Transverse colon (tissue), 4 donors: ENCODE measurements around the gene SSUH2. TPM values are rescaled to one million over a fixed set of nuclear protein-coding genes. Genes with fewer than 3 reads are reported as not detected.

Source experiments
- DNase-seq: peaks from one replicate; pipeline ENCODE4 v3.0.0-alpha.2; 2019
- H3K27ac ChIP-seq, 4 donors: fragments of 200-600 bp; sonication (generic); 2 replicates each; pipeline ENCODE4 v1.5.1; 2016 to 2018; ENCODE audit warnings: inconsistent platforms in 4 of 4
- H3K27me3 ChIP-seq: fragments of 200-600 bp; sonication (generic); 2 replicates; pipeline ENCODE4 v1.5.1; 2017; ENCODE audit warnings: inconsistent platforms
- H3K36me3 ChIP-seq, 4 donors: fragments of 200-600 bp; sonication (generic); 2 replicates each; pipeline ENCODE4 v1.5.1; 2017 to 2019; ENCODE audit warnings: inconsistent platforms in 4 of 4
- H3K4me1 ChIP-seq, 4 donors: fragments of 200-600 bp; sonication (generic); 2 replicates each; pipeline ENCODE4 v1.5.1; 2017 to 2020; ENCODE audit warnings: inconsistent platforms in 4 of 4
- H3K4me3 ChIP-seq, 4 donors: fragments of 200-600 bp; sonication (generic); 1 replicate in 1 of 4; 2 replicates in 3 of 4; pipeline versions ENCODE4 v1.5.1 to v1.6.1; 2017 to 2019; ENCODE audit warnings: inconsistent platforms in 4 of 4
- H3K9me3 ChIP-seq, 2 donors: fragments of 200-600 bp; sonication (generic); 2 replicates each; pipeline ENCODE4 v1.5.1; 2017 to 2019; ENCODE audit warnings: inconsistent platforms in 2 of 2
- CTCF ChIP-seq, 5 experiments: fragments of 200-600 bp in 3 of 5; fragments of 450-650 bp in 2 of 5; sonication (generic) in 3 of 5; IDR thresholded peaks; 1 replicate in 2 of 5; 2 replicates in 3 of 5; pipeline ENCODE4 v1.5.1; 2016 to 2017; ENCODE audit warnings: antibody characterized with exemption in 5 of 5, inconsistent platforms in 3 of 5, mild to moderate bottlenecking in 2 of 5, moderate library complexity in 1 of 5
- EP300 ChIP-seq: sonication (generic); formaldehyde crosslinking; IDR thresholded peaks from one replicate; pipeline ENCODE4 v1.6.1; 2017; ENCODE audit warnings: antibody characterized with exemption, low read depth
- POLR2A ChIP-seq: fragments of 450-650 bp; IDR thresholded peaks from one replicate; pipeline ENCODE4 v1.6.1; 2016; ENCODE audit warnings: antibody characterized with exemption, mild to moderate bottlenecking, moderate library complexity
- POLR2AphosphoS5 ChIP-seq, 3 donors: sonication (generic); formaldehyde crosslinking; IDR thresholded peaks; one replicate each; pipeline ENCODE4 v1.6.1; 2016; ENCODE audit warnings: antibody characterized with exemption in 3 of 3
- WGBS, 2 donors: methylation state at CpG; one replicate each; pipeline ENCODE4 v1.1.5; 2018; ENCODE audit warnings: low coverage in 1 of 2; 5-methylcytosine and 5-hydroxymethylcytosine counted together
- in situ Hi-C, 4 donors: fragments of 200-750 bp; cut with MboI; loops; one replicate each; pipeline versions ENCODE4 v1.15.0 to v1.15.1; 2017; ENCODE audit warnings: low sequenced_read_pairs in 3 of 4, low pct_ligation_motif_present in 1 of 4, low pct_unique_long_range_greater_than_20kb in 1 of 4
- intact Hi-C: fragments of 100-400 bp; cut with DNase I; formaldehyde crosslinking; loops from one replicate; pipeline ENCODE4 v1.15.1; 2023; ENCODE audit warnings: low total_unique reads
- total RNA-seq, 4 donors: library from RNA; depleted of rRNA; stranded (reverse); fragments of >200 nt; gene quantifications; one replicate each; pipeline ENCODE4 v1.1.0, GENCODE V29; 2016

SSUH2 gene
- total RNA-seq, 4 donors from 2014 or later: 2.9 to 4.1 TPM; not detected in 2

- TF ChIP-seq POLR2A (no peak), POLR2AphosphoS5 (IDR thresholded peaks at IDR 0.05) (no peak), CTCF (IDR thresholded peaks at IDR 0.05) (no peak), EP300 (no peak)
- H3K4me3 ChIP-seq: no peak overlapping the region
- H3K27me3 ChIP-seq: no peaks in the 10 kb centered on the region
- DNase-seq: no peak
- H3K9me3 ChIP-seq: no peaks in the 10 kb centered on the region
- H3K4me1 ChIP-seq: peaks cover 0 to 11% (median 7%) of the 10 kb centered on the region in 4 donors
- no peak overlapping the region for H3K27ac ChIP-seq
- no peaks in the 10 kb centered on the region for H3K36me3 ChIP-seq
- in situ Hi-C loops (no loop called here), intact Hi-C loops (no loop called here)
- WGBS, 2 donors: 91 to 96% methylated on average over 8 of the region's 8 CpGs
Measured at GRCh38 chr3:8653800-8654408, 9.3 kb upstream of the SSUH2 start.

- 14 to 67% methylated on average over 1 to 2 of the region's 2 CpGs for WGBS, 2 donors
- DNase-seq: no peak
- no peaks in the 10 kb centered on the region for H3K9me3 ChIP-seq
- H3K27me3 ChIP-seq: no peaks in the 10 kb centered on the region
- H3K4me1 ChIP-seq: peaks cover 0 to 3% (median 0%) of the 10 kb centered on the region in 4 donors
- H3K27ac ChIP-seq: no peak overlapping the region
- H3K4me3 ChIP-seq: no peak overlapping the region
- no peaks in the 10 kb centered on the region for H3K36me3 ChIP-seq
- in situ Hi-C loops: no loop called here
- intact Hi-C loops: no loop called here
- TF ChIP-seq POLR2AphosphoS5 (IDR thresholded peaks at IDR 0.05) (no peak), CTCF (IDR thresholded peaks at IDR 0.05) (no peak), POLR2A (no peak), EP300 (no peak)
Measured at GRCh38 chr3:8652324-8652987, 7.9 kb upstream of the SSUH2 start.

- in situ Hi-C loops: no loop called here
- Histone ChIP-seq H3K9me3 (no peaks in the 10 kb centered on the region), H3K4me3 (no peak overlapping the region), H3K27ac (no peak overlapping the region), H3K27me3 (no peaks in the 10 kb centered on the region), H3K36me3 (no peaks in the 10 kb centered on the region), H3K4me1 (peaks cover 0 to 3% (median 0%) of the 10 kb centered on the region in 4 donors)
- intact Hi-C loops: no loop called here
- WGBS, 2 donors: 69 to 71% methylated on average over 7 to 12 of the region's 12 CpGs
- DNase-seq: peak; percentile 29
- TF ChIP-seq POLR2A (no peak), POLR2AphosphoS5 (IDR thresholded peaks at IDR 0.05) (no peak), CTCF (IDR thresholded peaks at IDR 0.05) (no peak), EP300 (no peak)
Measured at GRCh38 chr3:8651418-8652323, 7.1 kb upstream of the SSUH2 start.
